H1 (cell line): ENCODE results near the gene NR4A3. TPM values are rescaled to one million over a fixed set of nuclear protein-coding genes. Genes with fewer than 3 reads are reported as not detected.

Experiments used
- CHD2 ChIP-seq: IDR thresholded peaks from 2 replicates; pipeline ENCODE4 v1.6.1; 2012; ENCODE audit warnings: low read length, improper control_type of control experiment
- EGR1 ChIP-seq: IDR thresholded peaks from 2 replicates; pipeline ENCODE4 v1.6.1; 2011; ENCODE audit warnings: low read depth, low read length, borderline replicate concordance
- EZH2 ChIP-seq: fragments of 200-600 bp; sonication (generic); IDR thresholded peaks from 2 replicates; pipeline ENCODE4 v1.7.1; 2012; ENCODE audit warnings: low read depth, mild to moderate bottlenecking, moderate library complexity, low read length, inconsistent platforms; ENCODE audit not compliant: severe bottlenecking
- HDAC6 ChIP-seq: IDR thresholded peaks from one replicate; pipeline ENCODE4 v1.7.1; 2012; ENCODE audit warnings: low read depth, mild to moderate bottlenecking, inconsistent platforms, low read length, moderate library complexity
- KDM4A ChIP-seq: IDR thresholded peaks from one replicate; pipeline ENCODE4 v1.7.1; 2012; ENCODE audit warnings: low read depth, mild to moderate bottlenecking, moderate library complexity, low read length, inconsistent platforms; ENCODE audit not compliant: severe bottlenecking
- SIRT6 ChIP-seq: IDR thresholded peaks from one replicate; pipeline ENCODE4 v1.7.1; 2012; ENCODE audit warnings: low read length, inconsistent platforms
- ZNF274 ChIP-seq: IDR thresholded peaks from 2 replicates; pipeline ENCODE4 v1.7.0; 2012; ENCODE audit warnings: low read length, borderline replicate concordance; ENCODE audit errors: extremely low read depth
- polyA plus RNA-seq, 7 experiments: library from polyadenylated mRNA; depleted of rRNA in 3 of 7; stranded (reverse) in 5 of 7; unstranded in 2 of 7; fragments of >200 nt in 5 of 7; fragments of 200-250 nt in 2 of 7; gene quantifications; 1 replicate in 5 of 7; 2 replicates in 1 of 7; 4 replicates in 1 of 7; pipeline versions ENCODE4 v1.2.1 to v1.2.3, GENCODE V29; 2011 to 2013; ENCODE audit warnings: missing spikeins in 2 of 7, mixed read lengths in 2 of 7
- total RNA-seq: library from RNA; stranded (reverse); fragmentation: NEBNext Ultra II Directional; extraction: Animal tissue kit (Norgen Biotek cat#: 25700); gene quantifications from 2 replicates; pipeline ENCODE4 v1.2.1, GENCODE V29; 2021

The NR4A3 gene
- total and polyA plus RNA-seq, 2 of the 8 experiments (the other 6 are each of a cell fraction or from before 2014, with no cell fraction given) = 0.05 to 0.30 TPM

DNA sequence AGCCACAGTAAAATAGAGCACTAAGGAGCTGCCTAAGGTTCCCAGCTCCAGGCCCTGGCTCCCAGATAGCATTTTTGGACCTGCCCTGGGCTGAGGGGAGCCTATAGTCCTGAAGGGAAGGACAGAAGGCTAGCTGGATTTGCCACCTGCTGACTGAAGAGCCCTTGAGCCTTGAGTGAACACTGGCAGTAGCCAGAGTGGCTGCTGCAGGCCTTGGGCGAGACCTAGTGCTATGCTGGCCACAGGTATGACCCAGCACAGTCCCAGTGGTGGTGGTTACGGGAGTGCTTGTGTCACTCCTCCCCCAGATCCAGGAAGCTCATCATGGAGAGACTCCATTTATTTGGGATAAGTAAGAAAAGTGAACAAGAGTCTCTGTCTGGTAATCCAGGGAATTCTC lies 74.4 kb downstream of the NR4A3 start (continued):
- TF ChIP-seq SIRT6 = no peak
- no peak for TF ChIP-seq EGR1
- TF ChIP-seq ZNF274 = no peak
- no peak for TF ChIP-seq HDAC6
- no peak for TF ChIP-seq CHD2
- no peak for TF ChIP-seq KDM4A
- no peak for TF ChIP-seq EZH2
